ENCODE measurements around the gene FBXL4. TPM values are rescaled to one million over a fixed set of nuclear protein-coding genes. Genes with fewer than 3 reads are reported as not detected.
A peak's percentile ranks its signal among the peaks of the same experiment; 100 is the strongest.

FBXL4 gene
- total and polyA plus RNA-seq, 2 of the 8 experiments (the other 6 are each of a cell fraction or from before 2014, with no cell fraction given): 6.9 to 13.8 TPM

DNA sequence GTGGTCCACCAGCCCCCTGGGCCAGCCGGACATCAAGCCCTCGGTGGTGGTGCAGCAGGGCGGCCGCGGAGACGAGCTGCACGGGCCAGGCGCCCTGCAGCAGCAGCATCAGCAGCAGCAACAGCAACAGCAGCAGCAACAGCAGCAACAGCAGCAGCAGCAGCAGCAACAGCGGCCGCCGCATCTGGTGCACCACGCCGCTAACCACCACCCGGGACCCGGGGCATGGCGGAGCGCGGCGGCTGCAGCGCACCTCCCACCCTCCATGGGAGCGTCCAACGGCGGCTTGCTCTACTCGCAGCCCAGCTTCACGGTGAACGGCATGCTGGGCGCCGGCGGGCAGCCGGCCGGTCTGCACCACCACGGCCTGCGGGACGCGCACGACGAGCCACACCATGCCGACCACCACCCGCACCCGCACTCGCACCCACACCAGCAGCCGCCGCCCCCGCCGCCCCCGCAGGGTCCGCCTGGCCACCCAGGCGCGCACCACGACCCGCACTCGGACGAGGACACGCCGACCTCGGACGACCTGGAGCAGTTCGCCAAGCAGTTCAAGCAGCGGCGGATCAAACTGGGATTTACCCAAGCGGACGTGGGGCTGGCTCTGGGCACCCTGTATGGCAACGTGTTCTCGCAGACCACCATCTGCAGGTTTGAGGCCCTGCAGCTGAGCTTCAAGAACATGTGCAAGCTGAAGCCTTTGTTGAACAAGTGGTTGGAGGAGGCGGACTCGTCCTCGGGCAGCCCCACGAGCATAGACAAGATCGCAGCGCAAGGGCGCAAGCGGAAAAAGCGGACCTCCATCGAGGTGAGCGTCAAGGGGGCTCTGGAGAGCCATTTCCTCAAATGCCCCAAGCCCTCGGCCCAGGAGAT is 112.4 kb downstream of the FBXL4 start:
- 0 out of 2 replicates have a peak overlapping the region, but pooled peaks have one; percentile 6 for H3K18ac ChIP-seq (ENCODE audit: extremely low read depth, low read length)
- no peak for TF ChIP-seq KDM1A (IDR thresholded peaks at IDR 0.05; ENCODE audit: borderline replicate concordance, low read length)
- no peak for TF ChIP-seq TEAD4 (IDR thresholded peaks at IDR 0.05; ENCODE audit: low read depth, low read length)
- no peak for TF ChIP-seq JUND (IDR thresholded peaks at IDR 0.05; ENCODE audit: low read length)
- TF ChIP-seq KDM4A (IDR thresholded peaks at IDR 0.05; ENCODE audit: low read depth, low read length, severe bottlenecking): peak; percentile 81
- TF ChIP-seq SIRT6 (IDR thresholded peaks at IDR 0.05; ENCODE audit: low read length): no peak
- TF ChIP-seq USF2 (IDR thresholded peaks at IDR 0.05; ENCODE audit: low read length): no peak
- no peak for TF ChIP-seq RXRA (IDR thresholded peaks at IDR 0.05; ENCODE audit: insufficient read depth, low read depth, low read length)
- no peak for TF ChIP-seq CEBPB (IDR thresholded peaks at IDR 0.05; ENCODE audit: low read depth, low read length)

More for the DNA sequence above, 112.4 kb downstream of the FBXL4 start:
- Histone ChIP-seq H4K5ac (ENCODE audit: insufficient read length, low read depth, low read length) (no peak overlapping the region), H3K4me3 (ENCODE audit: extremely low read depth in 1 of 4, insufficient read depth in 2 of 4, low read depth in 3 of 4, low read length in 4 of 4) (peak overlapping the region; percentile 33 to 62 (median 54)), H2BK12ac (ENCODE audit: low read depth, low read length) (peak overlapping the region; percentile 75; the same call in 1 of the 2 replicates), H3K36me3 (ENCODE audit: control insufficient read depth in 2 of 4, insufficient read depth in 4 of 4, low read length in 3 of 4) (no peaks in the 10 kb centered on the region; a peak in 1 of 8 replicates), H2BK20ac (ENCODE audit: low read length) (no peak overlapping the region), H2AK5ac (ENCODE audit: low read depth, low read length) (no peak overlapping the region), H2BK5ac (ENCODE audit: low read depth, low read length) (no peak overlapping the region), H4K91ac (replicated peaks; ENCODE audit: insufficient read length, low read length) (no peak overlapping the region), H3K79me2 (ENCODE audit: control insufficient read depth in 1 of 2, insufficient read depth in 2 of 2, low read length in 2 of 2) (no peaks in the 10 kb centered on the region), H3K79me1 (ENCODE audit: low read depth, low read length) (no peaks in the 10 kb centered on the region), H3K4me1 (replicated peaks in 1 of 4; ENCODE audit: control insufficient read depth in 3 of 4, insufficient read depth in 4 of 4, low read length in 3 of 4) (peaks cover 5 to 29% (median 22%) of the 10 kb centered on the region in 4 experiments), H3K27ac (ENCODE audit: low read depth, low read length) (no peak overlapping the region), H3K4ac (replicated peaks; ENCODE audit: insufficient read length, low read depth, low read length) (no peak overlapping the region), H3K14ac (ENCODE audit: insufficient read length) (no peak overlapping the region), H2AFZ (ENCODE audit: low read length) (peak overlapping the region; percentile 56; the same call in 1 of the 2 replicates), H3K56ac (replicated peaks; ENCODE audit: insufficient read length, low read depth, low read length) (no peak overlapping the region), H4K8ac (ENCODE audit: extremely low read depth, insufficient read depth, low read length) (peak overlapping the region; percentile 71; the same call in 1 of the 2 replicates), H3K9ac (replicated peaks in 1 of 4; ENCODE audit: extremely low read depth in 1 of 4, low read depth in 3 of 4, low read length in 3 of 4) (no peak overlapping the region), H2BK15ac (ENCODE audit: low read length) (no peak overlapping the region), H3K23ac (ENCODE audit: insufficient read length) (no peak overlapping the region), H3K27me3 (replicated peaks in 1 of 4; ENCODE audit: control insufficient read depth in 3 of 4, extremely low read depth in 1 of 4, insufficient read depth in 3 of 4, low read length in 3 of 4) (peaks cover 63 to 91% (median 79%) of the 10 kb centered on the region in 4 experiments), H3K9me3 (ENCODE audit: insufficient read depth in 2 of 2, low read depth in 1 of 2, low read length in 1 of 2) (no peaks in the 10 kb centered on the region), H2BK120ac (replicated peaks; ENCODE audit: low read depth, low read length) (no peak overlapping the region), H3K4me2 (ENCODE audit: insufficient read depth in 1 of 2, low read depth in 2 of 2, low read length in 2 of 2) (peak overlapping the region; percentile 94 to 95), H4K20me1 (replicated peaks in 1 of 2; ENCODE audit: control insufficient read depth in 1 of 2, insufficient read depth in 2 of 2, low read length in 2 of 2) (peaks cover 5 to 13% of the 10 kb centered on the region in 2 experiments), H3K23me2 (ENCODE audit: low read depth, low read length) (peaks cover 23% of the 10 kb centered on the region)
- CTCF ChIA-PET (ENCODE audit: partially characterized antibody): interaction anchor here (0.5 to 10.0 kb wide), 4 partner anchors 7 to 1128 kb away, joined by 3 to 79 read pairs (median 8); no protein-coding TSS in a partner anchor
- FAIRE-seq (no peak), DNase-seq (ENCODE audit: low read depth in 1 of 2, low spot score in 2 of 2) (peak in 1 of 2 experiments; percentile 73)
- WGBS, 2 experiments (ENCODE audit: extremely low coverage in 1 of 2, insufficient coverage in 1 of 2, insufficient read length in 1 of 2, insufficient replicate concordance in 2 of 2, low coverage in 1 of 2, low lambda C conversion rate in 2 of 2, missing lambda C conversion rate in 1 of 2): 1% methylated on average over 36 of the region's 76 CpGs; no CpG with 5 or more reads in 1 of the 2 experiments
- POLR2A ChIA-PET (ENCODE audit: partially characterized antibody): interaction anchor here (1.0 kb wide), 1 partner anchor 12 kb away, joined by 3 read pairs; no protein-coding TSS in a partner anchor

Measured in H1 (cell line).